NCI-H2081 (cell line): ENCODE data around the gene HDAC9.

Experiments
- DNase-seq, 2 experiments: peaks; one replicate each; lab custom pipeline; 2025; lab: John Stamatoyannopoulos, UW

The HDAC9 gene

GRCh38 chr7:18788026-18788425, 292.5 kb downstream of the HDAC9 start:
- DNase-seq, result peak in 1 of 2 experiments; percentile 37

GRCh38 chr7:18792871-18793595, 297.5 kb downstream of the HDAC9 start:
- no peak for DNase-seq

DNA sequence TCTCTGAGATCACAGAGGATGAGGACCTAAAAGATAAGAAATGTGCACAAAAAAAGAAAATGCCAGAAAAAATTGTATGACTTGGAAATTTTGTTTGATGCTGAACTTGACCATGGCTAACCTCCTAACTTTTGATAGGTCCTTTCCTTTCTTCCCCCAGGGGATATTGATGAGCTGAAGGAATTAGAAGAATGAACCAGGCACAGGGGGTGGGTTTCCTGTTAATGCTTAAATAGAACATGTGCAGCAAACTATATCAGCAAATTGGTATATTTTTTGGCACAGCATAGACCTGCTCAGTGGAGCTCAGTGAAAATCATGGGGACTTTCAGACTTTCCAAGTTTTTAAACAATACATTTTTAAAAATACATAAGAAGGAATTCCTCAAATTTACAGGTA, 300.7 kb downstream of the HDAC9 start:
- DNase-seq, result no peak

DNA sequence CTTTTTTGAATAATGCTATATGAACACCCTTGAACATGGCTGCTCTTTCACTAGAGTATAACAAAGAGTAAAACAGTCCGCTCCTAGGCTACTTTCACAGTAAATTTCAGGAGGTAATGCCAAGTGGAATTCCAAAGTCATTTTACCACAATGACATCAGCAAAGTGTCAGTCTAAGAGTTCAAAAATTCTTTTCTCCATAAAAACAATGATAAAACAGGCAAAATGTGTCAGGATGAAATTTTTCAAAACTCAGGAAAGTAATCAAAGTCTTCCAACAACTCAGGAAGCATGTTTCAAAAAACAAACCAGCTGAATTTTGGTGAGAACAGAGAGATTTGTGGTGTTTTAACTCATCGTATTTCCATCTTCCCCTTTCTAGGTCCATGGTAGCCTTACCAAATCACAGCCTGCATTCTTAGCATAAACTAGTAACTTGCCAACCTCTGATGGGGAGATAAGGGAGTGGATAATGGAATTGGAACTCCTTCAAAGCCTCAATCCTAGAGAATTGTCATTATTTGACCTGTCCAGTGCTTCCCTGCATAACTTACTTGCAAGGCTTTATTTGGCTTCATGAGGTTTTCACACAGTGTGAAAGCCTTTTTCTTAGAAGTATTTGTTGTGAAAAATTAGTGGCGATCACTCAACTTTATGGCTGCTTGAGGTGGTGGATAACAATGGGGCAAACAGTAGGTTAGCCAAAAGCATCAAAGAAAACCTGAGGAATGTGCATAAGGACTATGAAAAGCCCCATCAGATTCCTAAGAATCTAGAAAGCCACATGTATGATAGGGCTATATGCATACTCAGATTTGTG, 302.7 kb downstream of the HDAC9 start:
- DNase-seq, result no peak

DNA sequence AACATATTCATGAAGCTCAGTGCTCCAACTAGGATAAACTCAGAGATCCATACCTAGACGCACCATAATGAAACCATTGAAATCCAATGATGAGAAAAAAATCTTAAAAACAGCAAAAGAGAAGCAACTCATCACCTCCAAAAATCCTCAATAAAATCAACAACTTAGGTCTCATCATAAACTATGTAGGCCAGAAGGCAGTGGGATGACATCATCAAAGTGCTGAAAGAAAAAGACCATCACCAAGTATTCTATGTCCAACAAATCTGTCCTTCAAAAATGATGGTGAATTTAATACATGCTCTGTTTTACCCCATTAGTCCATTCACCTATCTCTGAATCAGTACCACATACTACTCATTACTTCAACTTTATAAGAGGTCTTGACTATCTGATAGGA, 304.4 kb downstream of the HDAC9 start:
- no peak for DNase-seq

GRCh38 chr7:18803923-18804322, 308.4 kb downstream of the HDAC9 start:
- DNase-seq, result no peak

DNA sequence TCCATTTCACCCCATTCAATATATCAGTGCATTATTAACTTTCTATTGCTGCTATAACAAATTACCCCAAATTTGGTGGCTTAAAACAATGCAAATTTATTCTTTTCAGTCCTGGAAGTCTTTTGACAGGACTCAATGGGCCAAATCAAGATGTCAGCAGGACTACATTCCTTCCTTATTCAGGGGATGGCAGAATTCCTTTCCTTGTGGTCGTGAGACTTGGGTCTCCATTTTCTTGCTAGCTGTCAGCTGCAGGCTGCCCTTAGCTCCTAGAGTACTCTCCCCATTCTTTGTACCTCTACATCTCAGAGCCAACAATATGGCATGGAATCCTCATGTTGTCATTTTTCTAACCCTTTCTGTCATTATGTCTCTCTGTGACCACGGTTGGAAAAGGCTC, 310.6 kb downstream of the HDAC9 start:
- DNase-seq, result no peak

GRCh38 chr7:18808026-18808425, 312.5 kb downstream of the HDAC9 start:
- DNase-seq, result no peak

DNA sequence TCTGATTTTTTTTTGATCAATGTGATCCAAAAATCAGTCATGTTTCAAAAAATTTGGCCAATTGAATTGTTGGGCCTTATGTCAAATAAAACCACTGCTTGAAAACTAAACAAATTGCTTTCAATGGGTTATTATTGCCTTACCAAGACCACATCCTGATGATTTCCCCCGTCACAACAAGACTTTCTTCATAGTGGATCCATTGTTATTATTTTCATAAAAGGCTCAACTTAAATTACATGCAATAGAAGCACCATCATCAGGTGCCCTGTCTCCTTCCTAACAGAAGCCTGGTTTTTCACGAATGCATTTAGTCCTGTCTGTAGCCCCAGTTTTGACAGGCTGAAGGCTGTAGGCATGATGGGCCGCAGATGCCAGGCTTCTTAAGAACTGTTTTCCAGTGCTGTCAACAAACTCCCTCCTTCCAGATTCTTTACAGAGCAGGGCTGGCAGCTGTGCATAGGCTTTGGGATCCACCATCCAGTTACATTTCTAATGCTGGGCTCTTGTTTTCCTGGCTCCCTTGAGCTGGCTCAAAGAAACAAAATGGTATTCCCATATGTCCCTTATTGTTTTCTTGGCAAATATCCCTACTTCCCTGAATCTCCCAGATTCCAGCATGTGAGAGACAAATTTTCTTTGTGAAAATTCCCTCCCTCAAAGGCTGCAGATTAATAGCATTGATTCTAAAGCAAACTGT, 319.9 kb downstream of the HDAC9 start:
- DNase-seq, result no peak

GRCh38 chr7:18820981-18821380, 325.4 kb downstream of the HDAC9 start:
- DNase-seq, result no peak

DNA sequence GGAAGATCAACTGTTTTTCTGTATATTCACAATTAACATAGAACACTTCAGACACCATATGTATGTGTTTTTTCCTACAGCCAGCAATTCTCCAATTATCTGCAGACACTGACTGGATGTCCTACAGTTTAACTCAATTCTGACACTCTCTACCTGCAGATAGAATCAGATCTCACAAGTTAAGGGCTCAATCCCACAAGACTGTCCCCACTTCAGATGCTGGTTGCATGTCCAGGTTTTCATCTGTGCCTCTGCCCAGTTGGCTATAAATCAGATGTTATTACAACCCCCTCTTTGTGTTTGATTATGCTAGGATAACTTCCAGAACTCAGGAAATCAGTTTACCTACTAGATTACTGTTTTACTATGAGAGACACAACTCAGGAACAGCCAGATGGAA, 326.0 kb downstream of the HDAC9 start:
- DNase-seq, result no peak

- DNase-seq, result no peak
These were observed 328.6 kb downstream of the HDAC9 start for GRCh38 chr7:18824157-18824556.

DNA sequence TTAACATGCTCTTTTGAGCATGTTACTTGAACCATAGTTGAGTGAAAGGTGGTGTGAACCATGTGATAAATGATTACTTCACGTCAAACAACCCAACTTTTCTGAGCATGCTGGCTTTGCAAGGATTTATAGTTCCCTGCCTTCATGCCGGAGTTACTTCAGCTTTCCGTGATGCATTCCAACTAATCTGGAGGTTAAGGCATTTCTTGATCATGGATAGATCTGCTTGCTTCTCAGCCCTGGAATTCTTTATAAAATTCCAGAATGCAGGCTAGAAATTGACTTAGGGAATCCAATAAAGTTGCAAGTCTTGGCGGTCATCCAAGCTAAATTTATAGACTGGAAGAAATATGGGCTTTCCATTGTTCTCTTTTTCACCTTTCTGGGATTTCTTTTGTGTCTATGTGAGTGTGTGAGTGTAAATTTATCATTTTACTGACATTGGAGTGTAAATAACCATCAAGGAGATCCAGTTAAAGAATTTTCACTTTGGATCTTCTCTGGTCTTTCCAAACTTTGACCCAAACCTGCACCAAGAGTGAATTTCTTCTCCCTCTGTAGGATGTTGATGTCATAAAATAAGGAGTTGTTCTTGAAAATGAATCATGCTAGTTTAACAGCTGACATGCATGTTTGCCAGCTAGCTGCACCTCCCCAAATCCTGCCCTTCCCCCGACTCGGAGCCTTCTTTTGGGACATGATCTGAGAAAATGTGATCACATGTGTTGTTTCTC, 332.9 kb downstream of the HDAC9 start:
- DNase-seq, result no peak

DNA sequence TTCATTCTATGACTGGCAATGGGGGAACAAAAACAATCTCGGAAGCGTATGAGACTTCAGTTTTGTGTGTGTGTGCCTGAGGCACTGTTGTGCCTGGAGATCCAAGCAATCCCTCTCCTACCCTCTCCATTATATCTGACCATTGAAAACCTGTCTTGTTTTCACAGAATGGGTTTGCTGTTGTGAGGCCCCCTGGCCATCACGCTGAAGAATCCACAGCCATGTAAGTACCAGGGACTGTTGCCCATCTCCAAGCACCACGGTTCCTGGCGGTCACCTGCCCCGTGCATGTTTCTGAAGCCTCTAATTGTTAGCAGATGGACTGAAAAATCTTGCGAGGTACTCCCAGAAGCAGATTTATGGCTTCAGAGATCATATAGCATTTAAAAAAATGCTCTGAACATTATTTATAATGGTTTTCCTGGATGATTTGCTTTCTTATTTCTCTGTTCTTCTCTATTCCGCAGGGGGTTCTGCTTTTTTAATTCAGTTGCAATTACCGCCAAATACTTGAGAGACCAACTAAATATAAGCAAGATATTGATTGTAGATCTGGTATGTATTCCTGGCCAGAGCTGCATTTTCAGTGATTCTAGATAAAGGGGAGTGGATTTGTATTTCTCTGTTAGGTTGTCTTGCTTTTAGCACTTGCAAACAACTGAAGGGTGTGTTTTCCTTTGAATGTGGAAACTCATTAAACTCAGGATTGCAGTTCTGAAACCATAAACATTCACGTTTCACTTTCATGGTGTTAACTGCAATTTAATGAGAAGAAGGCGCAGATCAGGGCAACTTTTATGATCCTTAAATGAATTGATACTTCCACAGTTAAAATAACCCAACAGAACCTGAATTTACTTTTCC, 333.7 kb downstream of the HDAC9 start:
- DNase-seq, result no peak

GRCh38 chr7:18829858-18830285, 334.3 kb downstream of the HDAC9 start:
- no peak for DNase-seq

- no peak for DNase-seq
These were observed 335.9 kb downstream of the HDAC9 start for GRCh38 chr7:18831419-18831818.

GRCh38 chr7:18831943-18832342, 336.4 kb downstream of the HDAC9 start:
- no peak for DNase-seq

- no peak for DNase-seq
These were observed 339.0 kb downstream of the HDAC9 start for GRCh38 chr7:18834577-18834976.

- no peak for DNase-seq
These were observed 339.6 kb downstream of the HDAC9 start for GRCh38 chr7:18835001-18835690.

DNA sequence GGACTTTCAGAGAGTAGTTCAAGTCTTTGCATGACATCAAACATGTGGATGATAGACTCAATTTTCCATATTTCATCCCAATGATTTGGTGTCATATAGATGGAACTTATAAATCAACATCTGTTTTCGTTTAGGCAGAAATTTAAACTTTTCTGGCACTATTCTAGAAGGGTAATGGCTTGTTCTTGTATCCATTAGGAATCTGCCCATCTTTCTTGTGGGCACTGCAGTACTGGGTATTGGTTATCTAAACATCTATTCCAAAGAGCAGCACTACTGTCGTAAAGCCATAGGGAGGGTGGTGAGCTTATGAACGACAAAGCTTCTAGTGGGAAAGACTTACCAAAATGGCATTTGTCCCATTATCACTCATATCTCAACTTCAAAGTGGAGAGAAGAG, 348.4 kb downstream of the HDAC9 start:
- DNase-seq, result no peak

GRCh38 chr7:18844735-18845134, 349.2 kb downstream of the HDAC9 start:
- DNase-seq, result no peak
